GM21723 (cell line): Measurements from ENCODE around the gene PSMB7.

ENCODE experiments used
- ATAC-seq: cut with Tn5 transposase; IDR thresholded peaks from one replicate; pipeline ENCODE4 v1.9.1; 2021; ENCODE audit warnings: mild to moderate bottlenecking, moderate library complexity; ENCODE audit not compliant: unreplicated experiment

The PSMB7 gene

DNA sequence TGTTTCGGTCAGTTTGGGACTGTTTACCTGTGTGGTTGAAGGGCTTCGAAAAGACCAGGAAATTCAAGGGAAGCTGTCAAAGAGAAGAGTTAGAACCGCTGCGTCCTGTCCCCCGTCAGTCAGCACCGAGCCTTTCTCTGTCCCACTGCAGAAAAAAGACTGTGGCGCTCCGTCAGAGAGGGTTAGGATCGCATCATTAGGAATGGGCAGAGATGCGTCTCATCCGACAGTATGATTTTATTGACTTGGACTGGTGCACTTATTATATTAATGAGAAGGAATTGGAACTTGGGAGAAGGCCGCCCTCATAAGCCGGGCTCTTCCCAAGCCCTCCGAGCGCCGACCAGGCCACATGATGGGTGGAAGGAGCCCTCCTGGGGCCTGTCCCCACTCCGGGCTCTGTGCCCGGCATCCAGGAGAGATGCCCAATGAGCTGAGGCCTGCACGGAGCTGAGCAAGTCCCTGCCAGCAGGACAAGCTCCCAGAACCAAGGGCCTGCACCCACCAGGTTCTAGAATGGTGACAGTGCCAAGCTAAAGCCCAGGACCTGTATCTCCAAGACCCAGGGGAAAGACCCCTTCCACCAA, 85.9 kb downstream of the PSMB7 start:
- ATAC-seq, result no peak

DNA sequence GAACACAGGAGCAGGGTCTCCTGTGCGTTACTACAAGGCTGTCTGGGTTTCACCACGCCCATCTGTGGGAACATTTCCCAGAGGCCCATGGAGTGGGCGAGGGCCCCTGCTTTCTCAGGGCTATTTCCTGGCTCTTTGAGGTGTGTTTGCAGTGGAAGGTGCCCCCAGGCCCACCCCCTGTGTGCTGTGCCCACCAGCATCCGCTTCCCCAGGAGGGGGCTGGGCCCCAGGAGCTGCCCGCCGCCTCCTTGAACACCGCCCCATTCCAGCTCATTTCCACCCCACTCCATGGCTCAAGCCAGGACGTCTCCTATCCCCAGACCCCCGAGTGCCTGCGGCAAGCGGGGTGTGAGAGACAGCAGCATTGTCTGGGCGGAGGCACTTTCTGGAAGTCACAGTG, 87.0 kb downstream of the PSMB7 start:
- ATAC-seq, result no peak

DNA sequence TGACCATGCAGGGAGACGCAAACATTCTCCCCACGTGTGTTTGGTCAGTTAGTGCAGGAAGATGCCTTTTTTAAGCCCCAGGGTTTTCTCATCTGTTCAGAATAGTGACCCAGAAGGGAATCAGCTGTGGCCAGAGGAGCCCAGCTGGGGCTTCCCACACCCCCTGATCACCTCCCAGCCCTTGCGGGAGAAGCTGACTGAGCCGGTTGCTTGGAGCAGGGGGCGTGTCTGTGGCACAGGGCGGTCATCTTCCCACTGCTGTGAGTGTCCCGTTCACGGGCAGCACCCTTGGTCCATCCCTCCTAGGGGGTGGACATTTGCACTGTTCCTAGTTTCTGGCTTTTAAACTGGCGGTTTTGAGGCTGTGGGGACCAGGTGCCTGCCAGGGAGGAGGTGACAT, 87.8 kb downstream of the PSMB7 start:
- no peak for ATAC-seq

GRCh38 chr9:124326378-124326777, 88.9 kb downstream of the PSMB7 start:
- no peak for ATAC-seq

- ATAC-seq, result no peak
Measured at GRCh38 chr9:124325816-124326215, 89.4 kb downstream of the PSMB7 start.

- no peak for ATAC-seq
Measured at GRCh38 chr9:124323904-124324303, 91.3 kb downstream of the PSMB7 start.

DNA sequence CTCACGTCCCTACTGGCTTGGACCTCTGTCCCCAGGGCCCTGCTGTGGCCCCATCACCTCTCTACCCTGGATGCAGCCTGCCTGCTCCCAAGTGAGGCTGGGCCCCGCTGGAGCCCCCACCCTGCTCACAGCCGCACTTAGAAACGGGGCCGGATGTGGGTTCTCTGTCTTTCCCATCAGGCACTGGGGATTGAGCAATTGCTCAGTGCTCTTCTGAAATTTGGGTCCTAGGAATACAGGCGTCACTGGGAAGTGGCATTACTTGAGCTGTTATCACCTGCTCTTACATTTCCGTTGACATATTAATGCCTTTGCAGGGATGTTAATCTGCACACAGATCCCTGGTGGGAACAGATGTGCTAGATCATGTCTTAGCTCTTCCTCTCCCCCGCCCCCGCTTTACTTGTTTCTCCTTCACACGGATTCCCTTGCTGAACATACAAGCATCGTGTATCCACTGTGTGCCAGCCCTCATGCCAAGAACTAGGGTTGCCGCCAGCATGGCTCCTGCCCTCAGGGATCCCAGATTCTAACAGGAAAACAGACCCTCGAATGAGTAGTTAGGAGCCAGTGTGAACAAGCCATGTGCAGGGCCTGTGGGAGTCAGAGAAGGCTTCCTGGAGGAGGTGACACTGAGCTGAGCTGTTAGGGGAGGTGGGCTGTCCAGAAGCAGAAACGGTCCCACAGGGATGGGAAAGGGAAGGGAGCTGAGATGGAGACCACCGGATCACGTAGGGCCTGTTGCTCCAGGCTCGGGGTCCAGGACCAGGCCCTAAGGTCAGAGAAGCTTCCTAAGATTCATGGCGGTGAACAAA, 92.4 kb downstream of the PSMB7 start:
- ATAC-seq, result no peak

DNA sequence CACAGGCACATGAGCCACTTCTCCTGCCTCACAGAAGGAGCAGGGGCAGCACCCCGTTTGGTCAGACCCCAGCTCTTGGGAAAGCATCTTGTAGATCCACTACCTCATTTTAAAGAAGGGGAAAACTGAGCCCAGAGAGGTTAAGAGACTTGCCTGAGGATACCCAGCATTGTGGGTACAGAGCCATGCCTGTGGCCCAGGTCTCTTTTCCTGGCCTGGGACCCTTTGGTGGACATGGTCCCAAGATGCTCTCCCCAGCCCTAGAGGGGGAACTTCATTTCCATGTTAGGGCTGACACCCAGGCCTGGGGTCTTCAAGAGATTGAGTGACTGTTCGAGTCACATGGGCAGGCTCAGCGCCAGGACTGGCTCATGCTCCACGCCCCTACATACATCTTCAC, 93.3 kb downstream of the PSMB7 start:
- no peak for ATAC-seq

GRCh38 chr9:124321416-124321815, 93.8 kb downstream of the PSMB7 start:
- no peak for ATAC-seq

DNA sequence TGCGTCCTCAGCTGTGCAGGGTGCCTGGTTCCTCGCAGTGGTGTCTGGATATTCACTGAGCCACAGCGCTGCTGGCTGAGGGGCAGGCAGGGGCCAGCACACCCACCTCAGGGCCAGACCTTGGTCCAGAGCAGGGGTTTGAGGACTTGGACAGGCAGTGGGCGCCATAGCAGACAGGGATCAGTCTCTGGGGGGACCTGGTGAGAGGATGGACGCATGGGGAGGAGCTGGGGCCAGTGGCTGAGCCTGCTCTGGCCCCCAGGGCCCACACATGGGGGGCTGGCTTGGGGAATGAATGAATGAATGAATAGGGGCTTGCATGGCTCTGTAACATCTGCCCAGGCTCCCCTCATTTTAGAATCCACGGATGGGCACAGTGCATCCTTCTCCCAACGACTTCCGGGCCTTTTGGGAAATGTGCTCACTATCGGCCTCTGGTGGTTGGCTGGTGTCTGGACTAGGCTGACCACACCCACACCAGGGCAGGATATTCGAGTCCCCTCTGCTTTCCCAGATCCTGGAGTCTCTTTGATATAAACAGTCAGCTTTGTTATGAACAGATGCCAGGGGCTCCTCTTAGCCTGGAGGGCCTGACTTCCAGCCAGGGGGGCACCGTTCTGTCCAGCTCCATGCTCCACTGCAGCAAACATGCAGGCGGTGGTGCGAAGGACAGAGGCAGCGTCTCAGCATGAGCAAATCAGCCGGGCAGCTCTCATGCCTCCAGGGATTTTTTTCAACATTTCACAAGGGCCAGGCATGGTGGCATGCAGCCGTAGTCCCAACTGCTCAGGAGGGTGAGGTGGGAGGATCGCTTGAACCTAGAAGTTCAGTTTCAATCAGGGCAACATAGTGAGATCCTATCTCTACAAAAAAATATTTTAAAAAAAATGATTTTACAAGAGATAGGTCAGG, 94.9 kb downstream of the PSMB7 start:
- ATAC-seq, result no peak

GRCh38 chr9:124315882-124316281, 99.4 kb downstream of the PSMB7 start:
- ATAC-seq, result no peak

- no peak for ATAC-seq
Measured at GRCh38 chr9:124313940-124314339, 101.3 kb downstream of the PSMB7 start.

GRCh38 chr9:124312290-124313265, 102.7 kb downstream of the PSMB7 start:
- ATAC-seq, result no peak

GRCh38 chr9:124311283-124311682, 104.0 kb downstream of the PSMB7 start:
- no peak for ATAC-seq

- ATAC-seq, result no peak
Measured at GRCh38 chr9:124309667-124310084, 105.6 kb downstream of the PSMB7 start.

DNA sequence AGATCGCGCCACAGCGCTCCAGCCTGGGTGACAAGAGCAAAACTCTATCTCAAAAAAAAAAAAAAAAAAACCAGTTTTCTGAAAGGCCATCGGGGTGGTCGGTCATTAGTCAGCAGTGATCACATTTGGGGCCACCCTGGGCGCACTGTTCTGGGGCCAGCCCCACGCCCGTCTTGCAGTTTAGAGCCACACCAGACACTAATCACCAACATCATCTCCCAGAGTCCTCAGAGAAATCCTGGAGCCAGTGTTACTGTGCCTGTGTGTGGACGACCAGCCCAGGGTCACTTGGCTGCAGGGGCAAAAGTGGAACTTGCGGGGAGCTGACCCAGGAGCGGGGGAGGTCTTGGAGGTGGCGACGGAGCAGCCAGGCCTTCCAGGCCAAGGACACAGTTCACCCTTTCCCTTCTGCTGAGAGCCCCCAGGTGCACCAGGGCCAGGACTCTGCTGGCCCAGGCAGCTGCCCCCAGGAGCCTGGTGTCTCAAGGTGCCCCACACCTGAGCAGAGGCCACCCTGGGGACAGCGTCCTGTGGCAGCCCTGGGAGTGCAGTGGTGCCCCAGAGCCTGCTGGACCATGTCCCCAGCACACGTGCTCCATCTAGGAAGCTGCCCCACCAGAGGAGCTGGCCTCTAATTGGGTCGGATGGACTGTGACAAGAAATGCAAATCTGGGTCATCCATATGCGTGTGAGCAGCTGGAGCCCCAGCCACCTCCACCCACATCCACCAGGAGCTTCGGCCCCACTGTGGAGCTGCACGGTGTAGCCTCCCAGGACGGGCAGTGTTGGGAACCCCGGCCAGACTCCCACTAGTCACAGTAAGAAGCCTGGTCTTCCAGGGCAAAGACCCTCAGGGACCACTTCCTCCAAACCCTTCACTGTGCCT, 106.4 kb downstream of the PSMB7 start:
- no peak for ATAC-seq

GRCh38 chr9:124307379-124308030, 107.7 kb downstream of the PSMB7 start:
- ATAC-seq, result no peak

GRCh38 chr9:124306098-124306735, 109.0 kb downstream of the PSMB7 start:
- no peak for ATAC-seq
